Activated CD4-positive, alpha-beta T cell treated with anti-CD3 and anti-CD28 coated beads, Interleukin-2, Interleukin-4, amounts not matched to agents 100 ng/mL and 50 ng/mL, durations not matched to agents 16 hours and 8 hours (primary cell): Measurements from ENCODE around the gene PPP2R3A.

Experiments
- DNase-seq: peaks from one replicate; pipeline ENCODE4 v3.0.0-alpha.2; 2020; ENCODE audit warnings: low spot score

Gene PPP2R3A

GRCh38 chr3:136022529-136023263 is 57.2 kb downstream of the PPP2R3A start:
- DNase-seq: no peak

DNA sequence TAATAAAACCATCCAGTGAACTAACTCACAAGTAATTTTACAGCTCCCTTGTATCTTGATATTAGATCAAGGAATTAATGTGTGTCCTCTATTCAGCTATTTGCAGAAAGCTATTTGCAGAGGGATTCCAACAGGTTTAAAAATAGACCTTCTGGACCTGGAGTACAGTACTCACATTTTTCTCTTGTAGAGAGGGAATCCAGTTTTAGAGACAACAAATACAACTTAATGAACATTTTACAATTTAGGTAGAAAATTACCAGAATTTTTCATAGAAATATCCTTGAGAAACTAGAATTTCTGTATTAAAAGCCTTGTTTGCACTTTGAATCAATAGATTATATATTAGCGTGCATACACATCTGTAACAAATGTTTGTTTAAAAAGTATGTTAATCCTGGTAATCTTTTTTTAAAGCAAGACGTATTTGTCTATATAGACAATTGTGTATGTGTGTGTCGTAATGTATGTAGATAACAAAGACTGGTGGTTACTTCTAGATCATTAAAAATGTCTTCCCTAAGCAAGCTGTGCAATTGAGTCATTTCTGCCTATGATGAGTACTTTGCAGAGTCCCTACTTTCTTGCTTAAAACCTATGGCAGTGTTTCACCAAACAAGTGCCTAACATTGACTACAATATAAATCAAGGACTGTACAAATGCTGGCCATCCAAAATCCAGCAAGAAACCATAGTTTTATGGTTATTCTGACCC is 57.9 kb downstream of the PPP2R3A start:
- DNase-seq: no peak

DNA sequence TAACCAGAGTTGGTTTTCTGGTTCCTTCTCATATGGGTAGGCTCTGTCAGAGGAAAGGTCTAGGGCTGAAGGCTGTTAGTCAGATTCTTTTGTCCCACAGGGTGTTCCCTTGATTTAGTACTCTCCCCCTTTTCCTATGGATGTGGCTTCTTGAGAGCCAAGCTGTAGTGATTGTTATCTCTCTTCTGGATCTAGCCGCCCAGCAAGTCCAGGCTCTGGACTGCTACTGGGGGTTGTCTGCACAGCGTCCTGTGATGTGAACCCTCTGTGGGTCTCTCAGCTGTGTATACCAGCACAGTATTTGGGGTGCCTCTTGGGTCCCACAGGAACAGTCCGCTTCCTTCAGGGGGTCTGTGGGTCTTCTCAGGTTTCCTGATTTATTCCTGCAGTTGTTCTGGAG is 70.8 kb downstream of the PPP2R3A start:
- DNase-seq: no peak

DNA sequence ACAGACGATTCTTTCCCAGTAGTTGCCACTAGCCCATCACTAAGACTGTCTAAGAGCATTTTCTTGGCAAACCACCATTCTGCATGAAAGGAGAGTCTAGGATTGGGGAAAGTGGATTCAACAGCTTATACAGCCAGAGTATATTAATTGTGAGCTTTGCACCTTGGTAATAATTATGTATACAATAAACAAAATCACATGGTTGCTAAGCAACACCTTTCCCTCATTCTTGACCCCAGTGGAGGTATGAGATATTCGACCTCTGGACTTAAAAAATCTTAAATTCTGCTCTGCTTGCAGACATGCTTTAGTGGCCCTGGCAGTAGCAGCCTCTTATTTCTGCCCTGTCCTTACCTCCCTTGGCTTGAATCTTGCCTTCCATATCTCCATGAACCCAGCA is 73.1 kb downstream of the PPP2R3A start:
- DNase-seq: no peak

DNA sequence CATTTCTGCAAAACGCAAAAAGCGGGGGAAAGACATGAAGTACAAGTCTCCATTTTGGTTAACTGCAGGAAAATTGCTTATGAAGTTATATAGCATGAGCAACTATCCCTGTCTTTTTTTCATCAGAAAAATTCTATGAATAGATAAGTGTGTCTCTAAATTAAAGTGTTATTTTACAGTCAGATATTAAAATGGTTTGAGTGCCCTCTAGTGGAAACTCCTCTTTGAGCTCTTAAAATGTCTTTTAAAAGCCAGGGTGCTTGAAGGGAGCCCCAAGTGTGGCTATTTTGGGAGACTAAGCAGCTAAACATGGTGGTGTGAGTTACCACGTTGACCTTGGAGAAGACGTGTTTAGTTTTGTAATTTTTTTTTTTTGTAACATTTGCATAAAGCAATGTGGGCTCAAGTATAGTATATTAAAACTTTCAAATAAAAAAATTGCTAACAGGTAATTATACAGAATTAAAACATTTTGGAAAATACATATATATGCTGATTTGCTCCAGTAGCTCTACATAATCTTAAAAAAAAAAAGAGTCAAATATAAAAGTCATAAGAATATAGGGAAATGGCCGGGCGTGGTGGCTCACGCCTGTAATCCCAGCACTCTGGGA is 77.2 kb downstream of the PPP2R3A start:
- DNase-seq: peak; percentile 35

DNA sequence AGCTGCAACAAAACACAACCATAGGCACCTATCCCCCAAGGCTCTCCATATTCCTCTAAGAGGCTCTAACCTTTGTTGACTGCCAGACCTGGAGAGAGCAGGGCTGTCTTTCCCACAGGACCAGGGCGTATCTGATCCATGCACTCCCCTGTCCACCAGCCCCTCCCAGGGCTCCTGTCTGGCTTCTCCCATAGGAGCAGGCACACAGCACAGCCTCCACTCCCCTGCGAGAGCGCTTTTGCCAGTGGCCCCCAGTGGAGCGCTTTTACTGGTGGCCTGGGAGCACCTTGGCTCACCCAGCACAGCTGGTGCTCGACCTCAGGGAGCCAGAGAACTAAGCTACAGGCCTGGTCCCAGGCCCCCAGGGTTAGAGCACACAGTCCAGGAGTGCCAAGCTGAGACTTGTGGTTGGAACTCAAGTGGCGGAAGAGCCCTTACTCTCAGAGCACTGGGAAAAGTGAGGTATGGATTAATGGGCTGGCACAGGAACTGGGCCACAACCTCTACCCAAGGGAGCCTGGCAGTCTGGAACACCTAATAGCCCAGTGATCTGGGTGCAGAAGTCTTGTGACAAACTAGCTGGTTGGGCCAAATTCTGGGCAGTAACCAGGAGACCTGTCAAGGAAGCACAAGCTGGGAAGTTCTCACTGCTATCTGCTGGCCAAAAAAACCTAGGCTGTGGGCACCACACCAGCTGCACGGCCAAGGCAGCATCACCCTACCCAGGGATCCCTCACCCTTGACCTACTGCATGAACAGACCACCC is 79.6 kb downstream of the PPP2R3A start:
- DNase-seq: no peak

- DNase-seq: no peak
Measured at GRCh38 chr3:136048068-136048467, 82.5 kb downstream of the PPP2R3A start.

GRCh38 chr3:136050250-136050649 is 84.7 kb downstream of the PPP2R3A start:
- DNase-seq: no peak

DNA sequence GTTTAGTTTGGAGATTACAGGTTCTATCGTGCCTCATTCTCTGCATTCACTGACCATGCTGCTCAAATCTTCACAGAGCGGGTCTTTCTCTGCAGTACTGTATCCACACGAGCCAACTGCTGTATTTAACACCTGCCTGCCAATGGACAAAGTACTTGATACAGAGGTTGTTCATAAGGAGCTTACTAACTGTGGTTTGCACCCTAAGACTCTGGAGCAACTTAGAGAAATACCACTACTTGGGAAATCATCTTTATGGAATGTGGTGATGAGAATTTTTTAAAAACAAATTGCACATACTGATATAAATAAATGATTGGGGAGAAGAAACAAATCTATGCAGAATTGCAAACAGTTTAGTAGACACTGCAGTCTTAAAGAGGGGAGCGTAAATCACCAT is 90.0 kb downstream of the PPP2R3A start:
- no peak for DNase-seq

GRCh38 chr3:136067211-136067610 is 101.7 kb downstream of the PPP2R3A start:
- DNase-seq: no peak

- no peak for DNase-seq
Measured at GRCh38 chr3:136068708-136069107, 103.2 kb downstream of the PPP2R3A start.

DNA sequence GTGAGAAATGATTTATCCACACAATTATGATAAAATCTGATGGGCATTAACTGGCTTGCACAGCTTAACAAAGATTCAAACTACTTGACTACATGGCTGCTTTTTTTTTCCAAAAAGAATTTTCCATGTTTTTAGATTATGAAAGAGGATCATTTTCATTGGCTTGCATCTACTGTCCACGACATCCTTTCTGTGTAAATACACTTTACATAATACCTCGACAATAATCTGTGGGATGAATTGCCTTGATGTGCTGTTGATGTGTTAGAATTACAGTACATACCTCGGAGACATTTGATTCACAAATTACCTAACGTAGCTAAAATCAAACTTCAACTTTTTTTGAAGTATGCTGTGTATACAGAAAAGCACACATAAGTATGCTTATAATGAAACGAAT is 104.4 kb downstream of the PPP2R3A start:
- DNase-seq: no peak

DNA sequence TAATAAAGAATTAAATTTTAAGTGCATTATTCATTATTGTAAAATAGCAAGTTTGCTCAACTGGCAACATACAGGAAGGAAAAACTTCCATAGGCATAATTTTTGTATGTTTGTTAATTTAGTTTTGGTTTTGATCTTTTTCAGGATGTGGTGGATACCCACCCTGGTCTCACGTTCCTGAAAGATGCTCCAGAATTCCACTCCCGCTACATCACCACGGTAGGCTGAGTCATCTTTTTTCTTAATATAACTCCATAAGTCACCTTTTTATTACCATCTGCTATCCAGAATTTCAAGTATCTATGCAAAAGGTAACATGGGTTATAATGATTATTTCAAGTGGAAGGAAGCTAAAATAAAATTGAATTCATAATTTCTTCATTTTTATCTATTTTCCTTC is 104.8 kb downstream of the PPP2R3A start:
- no peak for DNase-seq

GRCh38 chr3:136070953-136071949 is 105.7 kb downstream of the PPP2R3A start:
- DNase-seq: no peak

GRCh38 chr3:136074546-136075170 is 109.1 kb downstream of the PPP2R3A start:
- DNase-seq: no peak

- peak; percentile 74 for DNase-seq
Measured at GRCh38 chr3:136075218-136075808, 109.8 kb downstream of the PPP2R3A start.

DNA sequence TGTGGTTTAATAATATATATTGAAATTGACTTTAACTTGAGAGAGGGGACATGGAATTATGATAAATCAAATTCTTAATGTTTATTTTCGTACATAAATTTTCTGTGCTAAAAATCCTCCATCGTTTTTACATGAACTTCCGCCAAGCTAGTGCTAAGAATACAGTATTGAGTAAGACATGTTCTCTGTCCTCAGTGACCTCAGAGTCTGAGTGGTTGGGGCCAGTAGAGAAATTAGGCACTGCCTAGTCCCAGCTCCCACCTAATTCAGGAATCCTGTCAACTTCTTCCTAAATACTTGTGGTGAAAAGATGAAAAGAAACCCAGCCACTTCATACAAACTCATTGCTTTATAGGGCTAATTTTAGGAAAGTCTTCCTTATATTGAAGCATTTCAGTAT is 110.3 kb downstream of the PPP2R3A start:
- DNase-seq: no peak

DNA sequence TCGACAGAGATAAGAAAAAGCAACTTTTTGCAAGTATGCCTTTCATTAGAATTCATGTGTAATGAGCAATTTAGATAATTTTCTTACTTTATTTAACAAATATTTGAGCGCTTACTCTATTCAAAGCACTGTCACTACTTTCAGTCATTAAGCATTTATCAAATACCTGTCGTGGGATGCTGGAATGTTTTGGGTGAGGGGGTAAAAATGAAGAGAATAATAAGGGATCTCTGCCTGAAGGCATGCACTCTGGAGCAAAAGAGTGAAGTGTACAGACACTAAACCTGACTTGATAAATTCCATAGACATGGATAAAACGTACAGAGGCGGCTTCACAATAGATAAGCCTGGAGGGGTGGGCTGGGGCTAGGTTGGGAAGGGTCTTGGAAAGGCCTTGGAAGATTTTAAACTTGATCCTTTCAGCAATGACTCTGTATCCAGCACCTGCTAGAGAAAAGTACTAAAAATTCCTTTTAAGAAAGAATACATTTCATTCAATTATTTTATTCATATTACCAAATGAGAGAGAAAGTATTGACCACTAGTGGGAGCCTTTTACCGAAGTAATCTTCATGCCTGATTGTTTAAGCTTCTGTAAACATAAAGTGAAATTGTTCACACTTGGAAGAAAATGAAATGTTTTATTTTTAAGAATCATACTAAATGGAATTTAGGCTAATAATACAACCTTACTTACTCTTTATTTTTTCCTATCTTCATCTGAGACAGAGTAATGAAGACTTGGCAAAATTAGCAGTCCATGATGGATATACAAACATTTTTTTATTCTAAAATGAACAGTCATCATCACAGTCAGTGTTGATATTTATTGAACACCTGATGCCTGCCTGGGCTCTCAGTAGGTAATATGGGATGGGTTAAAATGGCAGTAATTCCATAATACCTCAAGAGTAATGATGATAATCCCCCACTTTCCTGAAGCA is 113.2 kb downstream of the PPP2R3A start:
- DNase-seq: peak; percentile 33
